ENCODE data around the gene CCDC157. TPM values are rescaled to one million over a fixed set of nuclear protein-coding genes. Genes with fewer than 3 reads are reported as not detected.

CCDC157 gene
- total and polyA plus RNA-seq, 2 of the 4 experiments (the other 2 are of a cell fraction): 0.90 to 2.2 TPM

DNA sequence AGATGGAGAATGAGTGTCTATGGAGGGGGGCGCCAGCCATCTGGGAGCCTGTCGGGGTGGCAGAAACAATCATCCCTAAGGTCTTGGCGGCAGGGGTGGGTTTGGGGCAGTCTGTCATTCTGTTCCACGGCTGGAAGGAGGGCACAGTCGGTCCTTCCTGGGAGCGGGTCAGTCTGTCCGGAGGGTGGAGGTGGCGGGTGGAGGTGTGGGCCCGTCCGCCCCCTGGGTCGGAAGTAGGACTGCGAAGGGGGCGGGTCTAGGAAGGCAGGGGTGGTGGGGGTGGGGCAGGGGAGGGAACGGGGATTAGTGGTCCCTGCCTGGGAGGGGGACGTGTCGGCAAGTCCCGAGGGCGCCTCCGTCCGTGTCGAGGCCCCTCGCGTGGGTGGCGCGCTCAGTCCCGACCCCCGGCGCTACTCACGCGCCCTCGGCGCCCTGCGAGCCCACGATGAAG is 30.5 kb upstream of the CCDC157 start:
- ChIA-PET CTCF (interaction anchor here (2.6 kb wide), 1 partner anchor 38 kb away, joined by 9 read pairs; the partner anchor contains the start of gene CASTOR1), POLR2A (ENCODE audit: unreplicated experiment) (interaction anchor here (0.9 kb wide), 3 partner anchors 10 to 49 kb away, joined by 3 to 7 read pairs (median 3); no protein-coding TSS in a partner anchor)
- in situ Hi-C loops (cut with MboI; ENCODE audit: low sequenced_read_pairs) (no loop called here), intact Hi-C loops (cut with micrococcal nuclease) (loop anchor here (2.0 kb wide), 1 partner anchor 37 kb away; the partner anchor contains the start of gene CASTOR1), dilution Hi-C loops (cut with HindIII; ENCODE audit: low sequenced_read_pairs, unreplicated experiment) (no loop called here)
- H3K4me3 ChIP-seq (ENCODE audit: insufficient read depth, low read depth, low read length): peak overlapping the region; percentile 97
- H3K79me1 ChIP-seq (ENCODE audit: low read depth in 1 of 2, low read length in 2 of 2): peaks cover 22 to 52% of the 10 kb centered on the region in 2 experiments
- TF ChIP-seq BHLHE40 (IDR thresholded peaks at IDR 0.05; ENCODE audit: low read depth, low read length) (no peak), SMC3 (IDR thresholded peaks at IDR 0.05; ENCODE audit: low read depth, low read length) (no peak), RFX5 (IDR thresholded peaks at IDR 0.05; ENCODE audit: low read depth, low read length) (no peak), MAFK (IDR thresholded peaks at IDR 0.05; ENCODE audit: low read depth, low read length) (no peak)
- WGBS, 2 experiments (ENCODE audit: extremely low coverage in 2 of 2, insufficient read length in 1 of 2): 1% methylated on average over 16 of the region's 34 CpGs; no CpG with 5 or more reads in 1 of the 2 experiments
- H2BK5ac ChIP-seq (ENCODE audit: low read depth, low read length, poor library complexity, severe bottlenecking): peak overlapping the region; percentile 92
- peak overlapping the region; percentile 60 for H3K18ac ChIP-seq (ENCODE audit: low read depth, low read length)
- H2BK120ac ChIP-seq (ENCODE audit: low read depth, low read length): peak overlapping the region; percentile 12; the same call in 1 of the 2 replicates
- peak overlapping the region; percentile 91 for H3K27ac ChIP-seq (ENCODE audit: insufficient read depth, low read length)
- H4K91ac ChIP-seq (ENCODE audit: insufficient read depth, low read depth, low read length): peak overlapping the region; percentile 76
- H3K23ac ChIP-seq (ENCODE audit: low read depth, low read length): peak overlapping the region; percentile 77; the same call in 1 of the 2 replicates
- H2AK9ac ChIP-seq (replicated peaks; ENCODE audit: low read depth, low read length, poor library complexity): peak overlapping the region; percentile 90
- H3K9ac ChIP-seq (ENCODE audit: low read depth, low read length): peak overlapping the region; percentile 90
- no peaks in the 10 kb centered on the region for H3K27me3 ChIP-seq (ENCODE audit: control insufficient read depth, insufficient read depth, low read length)
- peak; percentile 60 for ATAC-seq (ENCODE audit: low read depth)
- no peak overlapping the region for H2BK15ac ChIP-seq (ENCODE audit: low read depth, low read length)
- H3K4ac ChIP-seq (ENCODE audit: low read depth, low read length): peak overlapping the region; percentile 81
- H3K9me3 ChIP-seq (ENCODE audit: control insufficient read depth, insufficient read depth, low read length): no peaks in the 10 kb centered on the region
- H4K5ac ChIP-seq (ENCODE audit: low read depth, low read length): peak overlapping the region; percentile 59; the same call in 1 of the 2 replicates
- H3K9me1 ChIP-seq (ENCODE audit: insufficient read depth, low read length): peaks cover 31% of the 10 kb centered on the region
- no TSS peak for BruUV-seq (replicated peaks)
- H3K36me3 ChIP-seq (ENCODE audit: control insufficient read depth, insufficient read depth, low read length): peaks cover 5% of the 10 kb centered on the region
- peak overlapping the region; percentile 90 for H2AK5ac ChIP-seq (ENCODE audit: low read depth, low read length)
- DNase-seq: no peak
- H4K20me1 ChIP-seq (ENCODE audit: insufficient read depth, low read length): peaks cover 39% of the 10 kb centered on the region
- H2AFZ ChIP-seq (replicated peaks; ENCODE audit: low read length, poor library complexity): peak overlapping the region; percentile 90
- H4K8ac ChIP-seq (ENCODE audit: low read depth in 2 of 2, low read length in 2 of 2): peak overlapping the region; percentile 5 to 71; a peak in 2 of 4 replicates
- peak overlapping the region; percentile 97 for H3K4me2 ChIP-seq (ENCODE audit: low read depth, low read length)
- H3K14ac ChIP-seq (replicated peaks; ENCODE audit: low read depth, low read length): peak overlapping the region; percentile 69
- no peak overlapping the region for H2BK20ac ChIP-seq (ENCODE audit: low read depth, low read length)
- H3K56ac ChIP-seq (ENCODE audit: extremely low read depth, insufficient read depth, low read length): peak overlapping the region; percentile 47; the same call in 1 of the 2 replicates
- H3K4me1 ChIP-seq (ENCODE audit: control insufficient read depth, insufficient read depth, low read length): peaks cover 26% of the 10 kb centered on the region

Data from IMR-90 (cell line).